Stimulated activated CD4-positive, alpha-beta T cell treated with anti-CD3 and anti-CD28 coated beads, Interleukin-1b, Interleukin-23, amount 100 ng/mL, for 4 hours (primary cell): ENCODE results near the gene NRN1.
"Not testable (repeated sequence)": the region's sequence is repeated elsewhere in the genome, so short reads cannot be mapped to it uniquely, and the experiment has no call there.

Experiments
- DNase-seq, 2 donors: peaks; one replicate each; pipeline ENCODE4 v3.0.0-alpha.2; 2020; ENCODE audit warnings: low read depth in 2 of 2

NRN1 gene

GRCh38 chr6:5981126-5982026 lies 25.3 kb downstream of the NRN1 start:
- DNase-seq, result no peak

- DNase-seq, result no peak
Observed at GRCh38 chr6:5979650-5980420, 26.9 kb downstream of the NRN1 start.

GRCh38 chr6:5976811-5977210 lies 29.9 kb downstream of the NRN1 start:
- no peak for DNase-seq

GRCh38 chr6:5968817-5969734 lies 37.6 kb downstream of the NRN1 start:
- DNase-seq, result no peak

- DNase-seq, result not testable (repeated sequence)
Observed at GRCh38 chr6:5968036-5968435, 38.7 kb downstream of the NRN1 start.

GRCh38 chr6:5967594-5967993 lies 39.1 kb downstream of the NRN1 start:
- no peak for DNase-seq

- no peak for DNase-seq
Observed at GRCh38 chr6:5962794-5963193, 43.9 kb downstream of the NRN1 start.

- DNase-seq, result no peak
Observed at GRCh38 chr6:5961836-5962235, 44.9 kb downstream of the NRN1 start.

GRCh38 chr6:5960456-5960855 lies 46.3 kb downstream of the NRN1 start:
- DNase-seq, result no peak

- no peak for DNase-seq
Observed at GRCh38 chr6:5958921-5959320, 47.8 kb downstream of the NRN1 start.

- DNase-seq, result no peak
Observed at GRCh38 chr6:5956939-5957338, 49.8 kb downstream of the NRN1 start.

- DNase-seq, result no peak
Observed at GRCh38 chr6:5950361-5950785, 56.4 kb downstream of the NRN1 start.
